Esophagus muscularis mucosa (tissue), 4 donors: Measurements from ENCODE around the gene PLET1.

Source experiments
- EP300 ChIP-seq: sonication (generic); formaldehyde crosslinking; IDR thresholded peaks from one replicate; pipeline ENCODE4 v1.6.1; 2017; ENCODE audit warnings: antibody characterized with exemption
- POLR2A ChIP-seq: fragments of 450-650 bp; IDR thresholded peaks from one replicate; pipeline ENCODE4 v1.6.1; 2017; ENCODE audit warnings: antibody characterized with exemption, moderate library complexity, mild to moderate bottlenecking, low read depth
- POLR2AphosphoS5 ChIP-seq, 2 donors: sonication (generic); formaldehyde crosslinking; IDR thresholded peaks; one replicate each; pipeline ENCODE4 v1.6.1; 2017; ENCODE audit warnings: antibody characterized with exemption in 2 of 2
- TF ChIP-seq, protein P1 (sequence below), 3 experiments: fragments of 200-600 bp in 2 of 3; fragments of 450-650 bp in 1 of 3; sonication (generic) in 2 of 3; IDR thresholded peaks; one replicate each; pipeline ENCODE4 v1.5.1; 2017 to 2019; ENCODE audit warnings: antibody characterized with exemption in 3 of 3, mild to moderate bottlenecking in 2 of 3, moderate library complexity in 1 of 3

DNA sequence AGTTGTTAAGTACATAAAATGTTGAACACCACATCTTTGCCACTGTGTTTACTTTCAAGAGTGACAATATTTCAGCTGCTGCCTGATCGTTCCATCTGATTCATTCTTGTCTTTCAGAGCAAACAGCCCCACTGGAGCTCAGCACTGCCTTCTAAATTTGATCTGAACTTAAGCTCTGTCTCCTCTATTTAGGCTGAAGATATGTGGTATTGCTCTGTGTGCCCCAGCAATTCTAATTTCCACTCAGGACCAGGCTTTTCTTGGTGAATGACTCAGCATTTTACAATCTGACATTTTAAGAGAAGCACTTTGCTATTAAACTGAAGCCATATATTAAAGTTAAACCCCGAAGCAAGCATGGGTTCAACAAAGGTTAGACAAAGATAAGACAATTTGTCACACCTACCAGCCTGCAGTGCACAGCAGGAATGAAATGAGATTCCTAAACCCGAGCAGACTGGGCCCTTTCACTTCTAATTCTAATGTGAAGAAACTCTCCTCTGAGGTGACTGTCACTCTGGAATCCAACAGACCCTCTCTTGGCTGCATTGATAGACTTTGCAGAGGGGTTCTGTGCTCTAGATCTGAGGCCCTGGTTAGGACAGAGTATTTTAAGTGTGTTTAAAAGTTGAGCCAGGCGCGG lies 41.7 kb upstream of the PLET1 start:
- TF ChIP-seq, protein P1, sequence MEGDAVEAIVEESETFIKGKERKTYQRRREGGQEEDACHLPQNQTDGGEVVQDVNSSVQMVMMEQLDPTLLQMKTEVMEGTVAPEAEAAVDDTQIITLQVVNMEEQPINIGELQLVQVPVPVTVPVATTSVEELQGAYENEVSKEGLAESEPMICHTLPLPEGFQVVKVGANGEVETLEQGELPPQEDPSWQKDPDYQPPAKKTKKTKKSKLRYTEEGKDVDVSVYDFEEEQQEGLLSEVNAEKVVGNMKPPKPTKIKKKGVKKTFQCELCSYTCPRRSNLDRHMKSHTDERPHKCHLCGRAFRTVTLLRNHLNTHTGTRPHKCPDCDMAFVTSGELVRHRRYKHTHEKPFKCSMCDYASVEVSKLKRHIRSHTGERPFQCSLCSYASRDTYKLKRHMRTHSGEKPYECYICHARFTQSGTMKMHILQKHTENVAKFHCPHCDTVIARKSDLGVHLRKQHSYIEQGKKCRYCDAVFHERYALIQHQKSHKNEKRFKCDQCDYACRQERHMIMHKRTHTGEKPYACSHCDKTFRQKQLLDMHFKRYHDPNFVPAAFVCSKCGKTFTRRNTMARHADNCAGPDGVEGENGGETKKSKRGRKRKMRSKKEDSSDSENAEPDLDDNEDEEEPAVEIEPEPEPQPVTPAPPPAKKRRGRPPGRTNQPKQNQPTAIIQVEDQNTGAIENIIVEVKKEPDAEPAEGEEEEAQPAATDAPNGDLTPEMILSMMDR (IDR thresholded peaks at IDR 0.05) = no peak
- TF ChIP-seq POLR2AphosphoS5 (IDR thresholded peaks at IDR 0.05) (no peak), POLR2A (no peak), EP300 (no peak)
